Fibroblast of skin of left quadriceps (primary cell): ENCODE measurements around the gene PAWR.
A peak's percentile ranks its signal among the peaks of the same experiment; 100 is the strongest.
"Not testable (repeated sequence)": the region's sequence is repeated elsewhere in the genome, so short reads cannot be mapped to it uniquely, and the experiment has no call there.

Source experiments
- DNase-seq, 2 experiments: peaks; one replicate each; pipeline ENCODE4 v3.0.0-alpha.2; 2013; ENCODE audit warnings: low read depth in 2 of 2

Gene PAWR

GRCh38 chr12:79686171-79686570 is 4.6 kb downstream of the PAWR start:
- no peak for DNase-seq

GRCh38 chr12:79685068-79685467 is 5.7 kb downstream of the PAWR start:
- DNase-seq, result no peak

GRCh38 chr12:79684338-79684737 is 6.4 kb downstream of the PAWR start:
- not testable (repeated sequence) for DNase-seq

- no peak for DNase-seq
Observed at GRCh38 chr12:79682593-79682992, 8.2 kb downstream of the PAWR start.

GRCh38 chr12:79681008-79681590 is 9.7 kb downstream of the PAWR start:
- no peak for DNase-seq

- DNase-seq, result no peak
Observed at GRCh38 chr12:79680051-79680450, 10.7 kb downstream of the PAWR start.

- no peak for DNase-seq
Observed at GRCh38 chr12:79678306-79678705, 12.5 kb downstream of the PAWR start.

- no peak for DNase-seq
Observed at GRCh38 chr12:79677672-79678071, 13.1 kb downstream of the PAWR start.

- DNase-seq, result no peak
Observed at GRCh38 chr12:79676579-79676978, 14.2 kb downstream of the PAWR start.

- peak in 1 of 2 experiments; percentile 53 for DNase-seq
Observed at GRCh38 chr12:79674629-79675028, 16.1 kb downstream of the PAWR start.

GRCh38 chr12:79673354-79673753 is 17.4 kb downstream of the PAWR start:
- DNase-seq, result no peak

GRCh38 chr12:79668113-79668512 is 22.7 kb downstream of the PAWR start:
- no peak for DNase-seq

GRCh38 chr12:79665212-79665887 is 25.4 kb downstream of the PAWR start:
- no peak for DNase-seq

- DNase-seq, result no peak
Observed at GRCh38 chr12:79664518-79664917, 26.2 kb downstream of the PAWR start.

- no peak for DNase-seq
Observed at GRCh38 chr12:79662046-79662811, 28.5 kb downstream of the PAWR start.

- no peak for DNase-seq
Observed at GRCh38 chr12:79661629-79662028, 29.1 kb downstream of the PAWR start.

- no peak for DNase-seq
Observed at GRCh38 chr12:79659961-79660431, 30.8 kb downstream of the PAWR start.

GRCh38 chr12:79658221-79658620 is 32.5 kb downstream of the PAWR start:
- peak; percentile 66 to 71 for DNase-seq

- DNase-seq, result no peak
Observed at GRCh38 chr12:79657136-79657535, 33.6 kb downstream of the PAWR start.

- DNase-seq, result no peak
Observed at GRCh38 chr12:79655036-79655435, 35.7 kb downstream of the PAWR start.

GRCh38 chr12:79652521-79652920 is 38.2 kb downstream of the PAWR start:
- no peak for DNase-seq

GRCh38 chr12:79650440-79650839 is 40.3 kb downstream of the PAWR start:
- no peak for DNase-seq

GRCh38 chr12:79648881-79649280 is 41.9 kb downstream of the PAWR start:
- DNase-seq, result no peak
